GM18498 (cell line): ENCODE data around the gene RAB11FIP4.
"Not testable (repeated sequence)": the region's sequence is repeated elsewhere in the genome, so short reads cannot be mapped to it uniquely, and the experiment has no call there.

Experiments
- ATAC-seq: cut with Tn5 transposase; IDR thresholded peaks from one replicate; pipeline ENCODE4 v1.9.1; 2021; ENCODE audit warnings: mild to moderate bottlenecking, moderate library complexity; ENCODE audit not compliant: unreplicated experiment

The RAB11FIP4 gene

GRCh38 chr17:31391496-31391949 is at the start of gene RAB11FIP4:
Gene RAB11FIP4, plus strand, starts transcription at chr17:31391675. Its CDS starts 178 bp downstream, at chr17:31391853.
- no peak for ATAC-seq

- ATAC-seq = not testable (repeated sequence)
Observed at GRCh38 chr17:31345191-31345747, 46.2 kb upstream of the RAB11FIP4 start.

GRCh38 chr17:31349454-31349853 is 42.0 kb upstream of the RAB11FIP4 start:
- no peak for ATAC-seq

- no peak for ATAC-seq
Observed at GRCh38 chr17:31355935-31356334, 35.5 kb upstream of the RAB11FIP4 start.

GRCh38 chr17:31357091-31357490 is 34.4 kb upstream of the RAB11FIP4 start:
- ATAC-seq = no peak

- ATAC-seq = no peak
Observed at GRCh38 chr17:31357839-31358394, 33.6 kb upstream of the RAB11FIP4 start.

- ATAC-seq = no peak
Observed at GRCh38 chr17:31364012-31364411, 27.5 kb upstream of the RAB11FIP4 start.

- ATAC-seq = no peak
Observed at GRCh38 chr17:31366088-31366487, 25.4 kb upstream of the RAB11FIP4 start.

GRCh38 chr17:31369266-31369665 is 22.2 kb upstream of the RAB11FIP4 start:
- ATAC-seq = no peak

GRCh38 chr17:31371511-31372097 is 19.9 kb upstream of the RAB11FIP4 start:
- no peak for ATAC-seq

GRCh38 chr17:31373150-31374093 is 18.1 kb upstream of the RAB11FIP4 start:
- ATAC-seq = no peak

- no peak for ATAC-seq
Observed at GRCh38 chr17:31374094-31374447, 17.4 kb upstream of the RAB11FIP4 start.

GRCh38 chr17:31374503-31374902 is 17.0 kb upstream of the RAB11FIP4 start:
- no peak for ATAC-seq

- ATAC-seq = no peak
Observed at GRCh38 chr17:31378638-31379037, 12.8 kb upstream of the RAB11FIP4 start.

GRCh38 chr17:31379597-31380205 is 11.8 kb upstream of the RAB11FIP4 start:
- ATAC-seq = no peak

- no peak for ATAC-seq
Observed at GRCh38 chr17:31381165-31381668, 10.3 kb upstream of the RAB11FIP4 start.

GRCh38 chr17:31382668-31383275 is 8.7 kb upstream of the RAB11FIP4 start:
- not testable (repeated sequence) for ATAC-seq

GRCh38 chr17:31383488-31383887 is 8.0 kb upstream of the RAB11FIP4 start:
- ATAC-seq = not testable (repeated sequence)

GRCh38 chr17:31385428-31386285 is 5.8 kb upstream of the RAB11FIP4 start:
- no peak for ATAC-seq
